GM23338 (cell line): Measurements from ENCODE around the gene PANK4. TPM values are rescaled to one million over a fixed set of nuclear protein-coding genes. Genes with fewer than 3 reads are reported as not detected.

Source experiments
- ATAC-seq: fragments of 200-7000 bp; cut with Tn5 transposase; 3 replicates; pipeline ENCODE4 v1.9.1; 2020
- DNase-seq: peaks from one replicate; pipeline ENCODE4 v3.0.0-alpha.2; 2015; ENCODE audit warnings: low spot score
- H2AFZ ChIP-seq: fragments of 200-600 bp; sonication (generic); 2 replicates; pipeline ENCODE4 v1.8.0; 2016; ENCODE audit warnings: antibody characterized with exemption, mild to moderate bottlenecking, moderate library complexity
- H3F3A ChIP-seq: fragments of 200-600 bp; sonication (generic); replicated peaks from 2 replicates; pipeline ENCODE4 v1.8.0; 2017; ENCODE audit warnings: antibody characterized with exemption, mixed run types, low read depth
- H3K27ac ChIP-seq: fragments of 200-600 bp; sonication (generic); 2 replicates; pipeline ENCODE4 v1.6.1; 2016; ENCODE audit warnings: low read depth
- H3K27me3 ChIP-seq: fragments of 200-600 bp; sonication (generic); 2 replicates; pipeline ENCODE4 v1.8.0; 2016; ENCODE audit warnings: mild to moderate bottlenecking, mixed run types, moderate library complexity; ENCODE audit not compliant: insufficient read depth
- H3K36me3 ChIP-seq: fragments of 200-600 bp; sonication (generic); 2 replicates; pipeline ENCODE4 v1.8.0; 2016; ENCODE audit warnings: mild to moderate bottlenecking; ENCODE audit not compliant: insufficient read depth
- H3K4me1 ChIP-seq: fragments of 200-600 bp; sonication (generic); 2 replicates; pipeline ENCODE4 v1.8.0; 2016; ENCODE audit warnings: mild to moderate bottlenecking, moderate library complexity; ENCODE audit not compliant: insufficient read depth
- H3K4me2 ChIP-seq: fragments of 200-600 bp; sonication (generic); 2 replicates; pipeline ENCODE4 v1.7.1; 2017; ENCODE audit warnings: mixed run types
- H3K4me3 ChIP-seq: fragments of 200-600 bp; sonication (generic); 2 replicates; pipeline ENCODE4 v1.6.1; 2016; ENCODE audit warnings: mixed run types
- H3K79me2 ChIP-seq: fragments of 200-600 bp; sonication (generic); replicated peaks from 2 replicates; pipeline ENCODE4 v1.8.0; 2017; ENCODE audit warnings: mild to moderate bottlenecking; ENCODE audit not compliant: insufficient read depth
- H3K9me2 ChIP-seq: fragments of 200-600 bp; sonication (generic); 2 replicates; pipeline ENCODE4 v1.8.0; 2017; ENCODE audit not compliant: insufficient read depth
- H4K20me1 ChIP-seq: fragments of 200-600 bp; sonication (generic); replicated peaks from 2 replicates; pipeline ENCODE4 v1.8.0; 2017; ENCODE audit warnings: mild to moderate bottlenecking; ENCODE audit not compliant: insufficient read depth
- H3K27ac Mint-ChIP-seq: 2 replicates; pipeline ENCODE4 v1.8.0; 2020; ENCODE audit warnings: inconsistent platforms, mild to moderate bottlenecking, moderate library complexity, mixed read lengths
- H3K27me3 Mint-ChIP-seq: 3 replicates; pipeline ENCODE4 v1.8.0; 2022; ENCODE audit warnings: low read depth, mild to moderate bottlenecking, moderate library complexity, mixed read lengths, inconsistent platforms; ENCODE audit not compliant: insufficient read depth, poor library complexity
- H3K36me3 Mint-ChIP-seq: 3 replicates; pipeline ENCODE4 v1.8.0; 2021; ENCODE audit warnings: low read depth, mild to moderate bottlenecking, inconsistent platforms, moderate library complexity, mixed read lengths
- H3K4me1 Mint-ChIP-seq: 3 replicates; pipeline ENCODE4 v1.8.0; 2020; ENCODE audit warnings: mild to moderate bottlenecking, inconsistent platforms, mixed read lengths
- H3K4me3 Mint-ChIP-seq: 3 replicates; pipeline ENCODE4 v1.8.0; 2021; ENCODE audit warnings: moderate library complexity, mild to moderate bottlenecking, inconsistent platforms, mixed read lengths
- H3K9me3 Mint-ChIP-seq: 3 replicates; pipeline ENCODE4 v1.8.0; 2020; ENCODE audit warnings: moderate library complexity, mild to moderate bottlenecking, inconsistent platforms, mixed read lengths
- CREB1 ChIP-seq: fragments of 250-450 bp; sonication (Bioruptor Pico); IDR thresholded peaks from 2 replicates; pipeline ENCODE4 v1.5.0; 2020; ENCODE audit warnings: low read depth, mild to moderate bottlenecking, moderate library complexity
- EZH2 ChIP-seq: fragments of 200-600 bp; sonication (generic); IDR thresholded peaks from one replicate; pipeline ENCODE4 v1.8.0; 2017; ENCODE audit warnings: antibody characterized with exemption, mild to moderate bottlenecking, low read depth; ENCODE audit not compliant: unreplicated experiment
- EZH2phosphoT487 ChIP-seq: fragments of 200-600 bp; sonication (generic); IDR thresholded peaks from one replicate; pipeline ENCODE4 v1.8.1; 2018; ENCODE audit warnings: antibody characterized with exemption; ENCODE audit not compliant: unreplicated experiment
- JUNB ChIP-seq: IDR thresholded peaks from one replicate; pipeline ENCODE4 v1.6.1; 2016; ENCODE audit warnings: antibody characterized with exemption; ENCODE audit not compliant: unreplicated experiment
- NANOG ChIP-seq: IDR thresholded peaks from 2 replicates; pipeline ENCODE4 v1.6.1; 2016; ENCODE audit warnings: antibody characterized with exemption, borderline replicate concordance
- POLR2AphosphoS5 ChIP-seq: IDR thresholded peaks from 2 replicates; pipeline ENCODE4 v1.6.1; 2016; ENCODE audit warnings: antibody characterized with exemption, low read depth
- STAT1 ChIP-seq: IDR thresholded peaks from one replicate; pipeline ENCODE4 v1.6.1; 2016; ENCODE audit warnings: antibody characterized with exemption; ENCODE audit not compliant: unreplicated experiment
- ZNF114 ChIP-seq: fragments of 250-450 bp; sonication (Bioruptor Pico); IDR thresholded peaks from 2 replicates; pipeline ENCODE4 v1.5.0; 2020; ENCODE audit warnings: mild to moderate bottlenecking, moderate library complexity
- ZNF331 ChIP-seq: fragments of 250-450 bp; sonication (Bioruptor Pico); IDR thresholded peaks from 2 replicates; pipeline ENCODE4 v1.5.0; 2020; ENCODE audit warnings: low read depth, mild to moderate bottlenecking, moderate library complexity
- polyA plus RNA-seq: library from polyadenylated mRNA; unstranded; fragments of >200 nt; fragmentation: Nextera tagmentation; extraction: Ambion mirVana; gene quantifications from 2 replicates; pipeline ENCODE4 v1.2.1, GENCODE V29; 2016
- total RNA-seq: library from RNA; depleted of rRNA; stranded (reverse); fragments of >200 nt; shearing (Covaris generic); gene quantifications from 2 replicates; pipeline ENCODE4 v1.2.3, GENCODE V29; 2014
- TF ChIP-seq, protein P1 (sequence below): fragments of 250-450 bp; sonication (Bioruptor Pico); IDR thresholded peaks from 2 replicates; pipeline ENCODE4 v1.5.0; 2020; ENCODE audit warnings: mild to moderate bottlenecking, moderate library complexity
- TF ChIP-seq, protein P2 (sequence below): IDR thresholded peaks from 2 replicates; pipeline ENCODE4 v1.6.1; 2016; ENCODE audit warnings: antibody characterized with exemption
- TF ChIP-seq, protein P3 (sequence below), 2 experiments: fragments of 200-600 bp in 1 of 2; sonication (generic) in 1 of 2; conservative IDR thresholded peaks; 2 replicates each; pipeline versions ENCODE4 v1.5.1 to v1.6.1; 2016 to 2017; ENCODE audit warnings: antibody characterized with exemption in 2 of 2, low read depth in 2 of 2, mild to moderate bottlenecking in 2 of 2, moderate library complexity in 1 of 2
- TF ChIP-seq, protein P4 (sequence below): IDR thresholded peaks from one replicate; pipeline ENCODE4 v1.6.1; 2018; ENCODE audit warnings: antibody characterized with exemption; ENCODE audit not compliant: unreplicated experiment

PANK4 gene
- total and polyA plus RNA-seq, 2 experiments from 2014 or later: 25.8 to 43.7 TPM

DNA sequence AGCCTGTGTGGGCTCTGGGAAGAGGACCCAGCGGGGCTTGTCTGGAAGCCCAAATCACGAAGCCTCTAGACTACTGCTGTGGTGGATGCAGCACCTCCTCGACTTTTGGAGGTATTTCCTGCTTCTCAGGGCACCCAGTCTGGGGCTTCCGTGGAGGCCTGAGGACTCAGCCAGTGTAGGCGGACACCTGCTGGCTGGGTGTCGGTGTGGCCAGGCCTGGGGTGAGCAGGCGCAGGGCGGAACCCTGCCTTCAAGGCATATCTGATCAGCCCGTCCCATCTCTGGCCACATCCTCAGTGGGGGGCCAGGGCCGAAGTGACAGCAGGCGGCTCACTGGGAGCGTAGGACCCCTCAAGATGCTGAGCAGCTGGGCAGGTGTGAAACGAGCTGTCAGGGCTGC is 43.4 kb downstream of the PANK4 start:
- TF ChIP-seq EZH2phosphoT487 (no peak), STAT1 (no peak), POLR2AphosphoS5 (no peak), JUNB (no peak), ZNF114 (CRISPR knock-in tag) (no peak), ZNF331 (CRISPR knock-in tag) (no peak), EZH2 (no peak), CREB1 (CRISPR knock-in tag) (no peak), NANOG (no peak)
- TF ChIP-seq, protein P1, sequence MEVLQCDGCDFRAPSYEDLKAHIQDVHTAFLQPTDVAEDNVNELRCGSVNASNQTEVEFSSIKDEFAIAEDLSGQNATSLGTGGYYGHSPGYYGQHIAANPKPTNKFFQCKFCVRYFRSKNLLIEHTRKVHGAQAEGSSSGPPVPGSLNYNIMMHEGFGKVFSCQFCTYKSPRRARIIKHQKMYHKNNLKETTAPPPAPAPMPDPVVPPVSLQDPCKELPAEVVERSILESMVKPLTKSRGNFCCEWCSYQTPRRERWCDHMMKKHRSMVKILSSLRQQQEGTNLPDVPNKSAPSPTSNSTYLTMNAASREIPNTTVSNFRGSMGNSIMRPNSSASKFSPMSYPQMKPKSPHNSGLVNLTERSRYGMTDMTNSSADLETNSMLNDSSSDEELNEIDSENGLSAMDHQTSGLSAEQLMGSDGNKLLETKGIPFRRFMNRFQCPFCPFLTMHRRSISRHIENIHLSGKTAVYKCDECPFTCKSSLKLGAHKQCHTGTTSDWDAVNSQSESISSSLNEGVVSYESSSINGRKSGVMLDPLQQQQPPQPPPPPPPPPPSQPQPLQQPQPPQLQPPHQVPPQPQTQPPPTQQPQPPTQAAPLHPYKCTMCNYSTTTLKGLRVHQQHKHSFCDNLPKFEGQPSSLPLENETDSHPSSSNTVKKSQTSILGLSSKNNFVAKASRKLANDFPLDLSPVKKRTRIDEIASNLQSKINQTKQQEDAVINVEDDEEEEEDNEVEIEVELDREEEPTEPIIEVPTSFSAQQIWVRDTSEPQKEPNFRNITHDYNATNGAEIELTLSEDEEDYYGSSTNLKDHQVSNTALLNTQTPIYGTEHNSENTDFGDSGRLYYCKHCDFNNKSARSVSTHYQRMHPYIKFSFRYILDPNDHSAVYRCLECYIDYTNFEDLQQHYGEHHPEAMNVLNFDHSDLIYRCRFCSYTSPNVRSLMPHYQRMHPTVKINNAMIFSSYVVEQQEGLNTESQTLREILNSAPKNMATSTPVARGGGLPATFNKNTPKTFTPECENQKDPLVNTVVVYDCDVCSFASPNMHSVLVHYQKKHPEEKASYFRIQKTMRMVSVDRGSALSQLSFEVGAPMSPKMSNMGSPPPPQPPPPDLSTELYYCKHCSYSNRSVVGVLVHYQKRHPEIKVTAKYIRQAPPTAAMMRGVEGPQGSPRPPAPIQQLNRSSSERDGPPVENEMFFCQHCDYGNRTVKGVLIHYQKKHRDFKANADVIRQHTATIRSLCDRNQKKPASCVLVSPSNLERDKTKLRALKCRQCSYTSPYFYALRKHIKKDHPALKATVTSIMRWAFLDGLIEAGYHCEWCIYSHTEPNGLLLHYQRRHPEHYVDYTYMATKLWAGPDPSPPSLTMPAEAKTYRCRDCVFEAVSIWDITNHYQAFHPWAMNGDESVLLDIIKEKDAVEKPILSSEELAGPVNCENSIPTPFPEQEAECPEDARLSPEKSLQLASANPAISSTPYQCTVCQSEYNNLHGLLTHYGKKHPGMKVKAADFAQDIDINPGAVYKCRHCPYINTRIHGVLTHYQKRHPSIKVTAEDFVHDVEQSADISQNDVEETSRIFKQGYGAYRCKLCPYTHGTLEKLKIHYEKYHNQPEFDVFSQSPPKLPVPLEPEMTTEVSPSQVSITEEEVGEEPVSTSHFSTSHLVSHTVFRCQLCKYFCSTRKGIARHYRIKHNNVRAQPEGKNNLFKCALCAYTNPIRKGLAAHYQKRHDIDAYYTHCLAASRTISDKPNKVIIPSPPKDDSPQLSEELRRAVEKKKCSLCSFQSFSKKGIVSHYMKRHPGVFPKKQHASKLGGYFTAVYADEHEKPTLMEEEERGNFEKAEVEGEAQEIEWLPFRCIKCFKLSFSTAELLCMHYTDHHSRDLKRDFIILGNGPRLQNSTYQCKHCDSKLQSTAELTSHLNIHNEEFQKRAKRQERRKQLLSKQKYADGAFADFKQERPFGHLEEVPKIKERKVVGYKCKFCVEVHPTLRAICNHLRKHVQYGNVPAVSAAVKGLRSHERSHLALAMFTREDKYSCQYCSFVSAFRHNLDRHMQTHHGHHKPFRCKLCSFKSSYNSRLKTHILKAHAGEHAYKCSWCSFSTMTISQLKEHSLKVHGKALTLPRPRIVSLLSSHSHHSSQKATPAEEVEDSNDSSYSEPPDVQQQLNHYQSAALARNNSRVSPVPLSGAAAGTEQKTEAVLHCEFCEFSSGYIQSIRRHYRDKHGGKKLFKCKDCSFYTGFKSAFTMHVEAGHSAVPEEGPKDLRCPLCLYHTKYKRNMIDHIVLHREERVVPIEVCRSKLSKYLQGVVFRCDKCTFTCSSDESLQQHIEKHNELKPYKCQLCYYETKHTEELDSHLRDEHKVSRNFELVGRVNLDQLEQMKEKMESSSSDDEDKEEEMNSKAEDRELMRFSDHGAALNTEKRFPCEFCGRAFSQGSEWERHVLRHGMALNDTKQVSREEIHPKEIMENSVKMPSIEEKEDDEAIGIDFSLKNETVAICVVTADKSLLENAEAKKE: no peak
- TF ChIP-seq, protein P2, sequence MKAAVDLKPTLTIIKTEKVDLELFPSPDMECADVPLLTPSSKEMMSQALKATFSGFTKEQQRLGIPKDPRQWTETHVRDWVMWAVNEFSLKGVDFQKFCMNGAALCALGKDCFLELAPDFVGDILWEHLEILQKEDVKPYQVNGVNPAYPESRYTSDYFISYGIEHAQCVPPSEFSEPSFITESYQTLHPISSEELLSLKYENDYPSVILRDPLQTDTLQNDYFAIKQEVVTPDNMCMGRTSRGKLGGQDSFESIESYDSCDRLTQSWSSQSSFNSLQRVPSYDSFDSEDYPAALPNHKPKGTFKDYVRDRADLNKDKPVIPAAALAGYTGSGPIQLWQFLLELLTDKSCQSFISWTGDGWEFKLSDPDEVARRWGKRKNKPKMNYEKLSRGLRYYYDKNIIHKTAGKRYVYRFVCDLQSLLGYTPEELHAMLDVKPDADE: no peak
- TF ChIP-seq, protein P3, sequence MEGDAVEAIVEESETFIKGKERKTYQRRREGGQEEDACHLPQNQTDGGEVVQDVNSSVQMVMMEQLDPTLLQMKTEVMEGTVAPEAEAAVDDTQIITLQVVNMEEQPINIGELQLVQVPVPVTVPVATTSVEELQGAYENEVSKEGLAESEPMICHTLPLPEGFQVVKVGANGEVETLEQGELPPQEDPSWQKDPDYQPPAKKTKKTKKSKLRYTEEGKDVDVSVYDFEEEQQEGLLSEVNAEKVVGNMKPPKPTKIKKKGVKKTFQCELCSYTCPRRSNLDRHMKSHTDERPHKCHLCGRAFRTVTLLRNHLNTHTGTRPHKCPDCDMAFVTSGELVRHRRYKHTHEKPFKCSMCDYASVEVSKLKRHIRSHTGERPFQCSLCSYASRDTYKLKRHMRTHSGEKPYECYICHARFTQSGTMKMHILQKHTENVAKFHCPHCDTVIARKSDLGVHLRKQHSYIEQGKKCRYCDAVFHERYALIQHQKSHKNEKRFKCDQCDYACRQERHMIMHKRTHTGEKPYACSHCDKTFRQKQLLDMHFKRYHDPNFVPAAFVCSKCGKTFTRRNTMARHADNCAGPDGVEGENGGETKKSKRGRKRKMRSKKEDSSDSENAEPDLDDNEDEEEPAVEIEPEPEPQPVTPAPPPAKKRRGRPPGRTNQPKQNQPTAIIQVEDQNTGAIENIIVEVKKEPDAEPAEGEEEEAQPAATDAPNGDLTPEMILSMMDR (conservative IDR thresholded peaks at IDR 0.05; ENCODE audit: low read depth in 2 of 2): no peak
- TF ChIP-seq, protein P4, sequence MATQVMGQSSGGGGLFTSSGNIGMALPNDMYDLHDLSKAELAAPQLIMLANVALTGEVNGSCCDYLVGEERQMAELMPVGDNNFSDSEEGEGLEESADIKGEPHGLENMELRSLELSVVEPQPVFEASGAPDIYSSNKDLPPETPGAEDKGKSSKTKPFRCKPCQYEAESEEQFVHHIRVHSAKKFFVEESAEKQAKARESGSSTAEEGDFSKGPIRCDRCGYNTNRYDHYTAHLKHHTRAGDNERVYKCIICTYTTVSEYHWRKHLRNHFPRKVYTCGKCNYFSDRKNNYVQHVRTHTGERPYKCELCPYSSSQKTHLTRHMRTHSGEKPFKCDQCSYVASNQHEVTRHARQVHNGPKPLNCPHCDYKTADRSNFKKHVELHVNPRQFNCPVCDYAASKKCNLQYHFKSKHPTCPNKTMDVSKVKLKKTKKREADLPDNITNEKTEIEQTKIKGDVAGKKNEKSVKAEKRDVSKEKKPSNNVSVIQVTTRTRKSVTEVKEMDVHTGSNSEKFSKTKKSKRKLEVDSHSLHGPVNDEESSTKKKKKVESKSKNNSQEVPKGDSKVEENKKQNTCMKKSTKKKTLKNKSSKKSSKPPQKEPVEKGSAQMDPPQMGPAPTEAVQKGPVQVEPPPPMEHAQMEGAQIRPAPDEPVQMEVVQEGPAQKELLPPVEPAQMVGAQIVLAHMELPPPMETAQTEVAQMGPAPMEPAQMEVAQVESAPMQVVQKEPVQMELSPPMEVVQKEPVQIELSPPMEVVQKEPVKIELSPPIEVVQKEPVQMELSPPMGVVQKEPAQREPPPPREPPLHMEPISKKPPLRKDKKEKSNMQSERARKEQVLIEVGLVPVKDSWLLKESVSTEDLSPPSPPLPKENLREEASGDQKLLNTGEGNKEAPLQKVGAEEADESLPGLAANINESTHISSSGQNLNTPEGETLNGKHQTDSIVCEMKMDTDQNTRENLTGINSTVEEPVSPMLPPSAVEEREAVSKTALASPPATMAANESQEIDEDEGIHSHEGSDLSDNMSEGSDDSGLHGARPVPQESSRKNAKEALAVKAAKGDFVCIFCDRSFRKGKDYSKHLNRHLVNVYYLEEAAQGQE: no peak
- Mint-ChIP-seq H3K27me3 (peaks cover 2% of the 10 kb centered on the region), H3K27ac (no peak overlapping the region), H3K9me3 (peaks cover 4% of the 10 kb centered on the region; the same call in 2 of the 3 replicates), H3K4me3 (no peak overlapping the region), H3K36me3 (no peaks in the 10 kb centered on the region), H3K4me1 (no peaks in the 10 kb centered on the region)
- H3K4me2 ChIP-seq: no peak overlapping the region
- H3K27ac ChIP-seq: no peak overlapping the region
- H3K4me1 ChIP-seq: no peaks in the 10 kb centered on the region
- no peaks in the 10 kb centered on the region for H3K27me3 ChIP-seq
- no peak for ATAC-seq
- H4K20me1 ChIP-seq: no peaks in the 10 kb centered on the region
- H2AFZ ChIP-seq: no peak overlapping the region
- no peak overlapping the region for H3K4me3 ChIP-seq
- no peaks in the 10 kb centered on the region for H3K9me2 ChIP-seq
- no peak for DNase-seq
- no peaks in the 10 kb centered on the region for H3F3A ChIP-seq
- no peaks in the 10 kb centered on the region for H3K79me2 ChIP-seq
- H3K36me3 ChIP-seq: no peaks in the 10 kb centered on the region
